ENCODE results near the gene OCRL.

Gene OCRL

GRCh38 chrX:129640737-129641136 lies 100.7 kb downstream of the OCRL start:
- H3K4me3 ChIP-seq (ENCODE audit: low read length), result no peak overlapping the region
- no peak for DNase-seq (ENCODE audit: low read depth)
- TF ChIP-seq CTCF (conservative IDR thresholded peaks at IDR 0.05; ENCODE audit: low read depth, low read length), result no peak

- no peak overlapping the region for H3K4me3 ChIP-seq (ENCODE audit: low read length)
- TF ChIP-seq CTCF (conservative IDR thresholded peaks at IDR 0.05; ENCODE audit: low read depth, low read length), result no peak
- no peak for DNase-seq (ENCODE audit: low read depth)
These were observed 101.4 kb downstream of the OCRL start for GRCh38 chrX:129641469-129641868.

GRCh38 chrX:129641941-129642340 lies 101.9 kb downstream of the OCRL start:
- no peak for TF ChIP-seq CTCF (conservative IDR thresholded peaks at IDR 0.05; ENCODE audit: low read depth, low read length)
- no peak for DNase-seq (ENCODE audit: low read depth)

More at GRCh38 chrX:129641941-129642340, 101.9 kb downstream of the OCRL start:
- no peak overlapping the region for H3K4me3 ChIP-seq (ENCODE audit: low read length)

Data from retinal pigment epithelial cell (primary cell).